HUDEP-2 (cell line): ENCODE data around the gene ASTN1.
A peak's percentile ranks its signal among the peaks of the same experiment; 100 is the strongest.

ENCODE experiments used
- DNase-seq, 76 experiments: peaks; one replicate each; lab custom pipeline; 2025; ENCODE audit not compliant: unreplicated experiment in 76 of 76; lab: John Stamatoyannopoulos, UW

The ASTN1 gene

GRCh38 chr1:176849281-176849680 lies 315.2 kb downstream of the ASTN1 start:
- DNase-seq, result no peak

DNA sequence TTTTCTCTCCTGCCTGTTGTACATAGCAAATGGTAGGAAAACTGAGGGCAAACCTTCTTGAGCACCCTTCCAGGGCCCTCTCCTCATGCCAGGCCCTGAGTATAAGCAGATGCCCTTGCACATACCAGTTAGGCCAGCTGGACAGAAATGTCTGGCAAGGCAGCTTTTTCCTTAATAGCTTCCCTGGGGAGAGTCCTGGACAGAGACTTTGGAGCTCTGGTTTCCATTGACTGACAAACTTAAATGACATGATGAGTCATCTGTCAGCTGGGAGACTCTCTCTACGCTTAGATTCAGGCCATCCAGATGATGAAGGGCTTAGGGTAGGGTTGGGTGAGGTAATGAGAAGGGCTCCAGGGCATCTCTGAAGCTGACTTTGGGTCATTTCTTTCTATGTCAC lies 317.5 kb downstream of the ASTN1 start:
- DNase-seq, result no peak

DNA sequence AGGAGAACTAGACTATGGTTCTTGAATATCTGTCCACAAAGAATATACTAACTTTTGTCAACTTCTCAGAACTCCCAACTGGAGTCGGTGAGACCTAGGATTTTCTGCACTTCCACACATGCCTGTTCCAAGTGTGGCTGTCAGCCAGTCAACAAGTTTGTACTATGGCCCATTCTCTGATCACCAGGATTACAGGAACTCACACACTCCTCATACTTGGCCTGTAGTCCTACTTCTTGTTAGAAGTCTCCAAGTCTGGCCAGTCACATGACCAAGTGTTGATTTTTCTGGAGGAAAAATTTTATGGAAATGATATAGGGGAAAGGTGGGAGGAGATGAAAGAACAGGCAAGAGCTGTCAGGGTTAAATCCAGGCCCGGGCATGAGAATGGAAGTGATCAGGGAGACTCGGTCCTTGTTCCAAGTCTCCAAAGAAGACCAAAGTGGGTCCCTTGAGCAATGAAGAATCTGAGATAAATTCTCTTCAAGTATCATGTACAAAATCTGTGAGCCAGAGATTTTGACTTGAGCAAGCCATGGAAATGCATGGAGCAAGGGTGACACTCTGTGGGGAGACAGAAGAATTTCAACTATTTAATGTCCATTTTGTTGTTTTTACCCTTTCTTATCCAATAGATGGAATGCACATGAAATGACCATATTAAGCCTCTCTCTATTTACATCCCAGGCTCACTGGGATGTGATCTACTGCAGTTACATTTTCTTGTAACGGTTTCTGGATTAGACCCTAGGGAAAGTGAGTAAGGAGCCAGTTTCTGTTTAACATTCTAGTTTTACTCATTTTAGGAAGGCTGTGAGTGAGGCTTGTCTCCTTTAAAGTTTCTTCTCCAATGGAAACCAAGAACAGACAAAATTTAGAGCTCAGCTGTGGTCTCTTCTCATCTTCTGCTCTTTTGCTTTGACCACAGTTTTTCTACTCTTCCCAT lies 320.9 kb downstream of the ASTN1 start:
- DNase-seq, result peak in 4 of 76 experiments; percentile 8 to 24 (median 19)

DNA sequence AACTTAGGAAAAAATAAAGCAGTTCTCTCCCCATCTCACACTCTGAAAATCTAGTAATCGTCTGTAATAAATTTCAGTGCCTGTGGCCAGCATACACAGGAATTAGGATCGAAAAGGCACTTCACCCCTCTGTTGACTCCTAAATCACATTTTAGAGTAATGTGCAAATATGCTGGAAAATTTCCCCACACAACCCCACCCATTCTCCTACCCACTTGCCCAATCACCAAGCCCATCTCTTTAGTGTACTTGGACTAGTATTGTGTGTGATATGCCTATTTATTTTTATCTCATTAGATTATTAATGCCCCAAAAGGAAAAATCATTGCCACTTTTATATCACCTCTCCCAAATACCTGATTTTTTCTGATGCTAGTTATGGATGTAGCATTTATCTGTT lies 323.3 kb downstream of the ASTN1 start:
- DNase-seq, result no peak

GRCh38 chr1:176839216-176839615 lies 325.3 kb downstream of the ASTN1 start:
- DNase-seq, result no peak

GRCh38 chr1:176838276-176838995 lies 326.1 kb downstream of the ASTN1 start:
- no peak for DNase-seq

DNA sequence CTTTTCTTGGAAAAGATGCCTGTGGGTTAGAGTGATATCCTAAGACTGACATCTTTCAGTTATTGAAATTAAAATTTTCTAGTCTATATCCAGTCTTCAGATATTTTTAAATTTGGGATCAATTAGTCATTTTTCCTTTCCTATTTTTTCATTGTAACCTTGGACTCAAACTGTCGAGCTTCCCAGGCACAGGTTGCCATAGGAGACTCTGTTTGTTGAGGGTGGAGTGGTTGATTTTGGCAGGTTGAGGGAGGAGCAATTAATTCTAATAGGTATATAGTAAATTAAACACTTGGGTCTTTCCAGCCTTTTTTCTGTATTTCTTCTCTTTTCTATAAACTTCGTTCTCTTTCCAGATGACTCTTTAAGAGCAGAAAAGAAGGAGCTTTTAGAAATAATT lies 326.8 kb downstream of the ASTN1 start:
- no peak for DNase-seq

DNA sequence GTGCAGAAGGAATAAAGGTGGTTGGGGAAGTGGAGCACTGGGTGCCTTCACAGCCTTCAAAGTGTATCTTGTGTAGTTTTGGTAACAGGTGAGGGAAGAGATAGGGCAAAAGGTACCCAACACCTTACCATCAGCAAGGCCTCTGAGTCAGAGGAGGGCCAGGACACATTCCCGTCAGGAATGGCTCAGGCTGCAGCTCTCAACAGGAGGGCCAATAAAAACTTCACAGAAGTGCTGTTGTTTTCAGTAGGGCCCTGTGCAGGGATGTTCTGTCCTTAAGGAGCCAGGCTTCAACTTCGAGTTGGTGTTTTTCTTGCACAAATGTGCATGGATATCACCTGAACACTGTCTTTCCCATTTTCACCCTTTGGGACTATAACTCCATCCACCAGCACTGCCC lies 333.4 kb downstream of the ASTN1 start:
- DNase-seq, result no peak

DNA sequence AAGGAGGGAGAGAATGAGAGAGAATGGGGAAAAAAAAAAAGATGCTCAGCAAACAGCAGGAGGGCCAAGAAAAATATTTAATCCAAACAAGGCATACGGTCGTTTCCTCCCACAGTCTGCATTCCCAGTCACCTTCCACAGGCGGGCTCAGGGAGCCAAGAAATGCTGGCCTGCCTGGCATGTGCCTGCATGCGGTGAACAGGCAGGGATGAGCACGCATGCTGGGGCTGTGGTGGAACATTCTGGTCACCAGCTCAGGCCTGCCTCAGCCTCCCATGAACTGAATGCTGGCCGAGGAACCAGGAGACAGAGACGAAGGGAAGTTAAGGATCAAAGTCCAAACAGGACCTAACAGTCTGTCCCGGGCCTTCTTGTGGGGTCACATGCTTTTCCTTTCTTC lies 335.3 kb downstream of the ASTN1 start:
- DNase-seq, result no peak

- no peak for DNase-seq
These were observed 338.2 kb downstream of the ASTN1 start for GRCh38 chr1:176826265-176826664.

GRCh38 chr1:176820391-176821031 lies 344.0 kb downstream of the ASTN1 start:
- no peak for DNase-seq

DNA sequence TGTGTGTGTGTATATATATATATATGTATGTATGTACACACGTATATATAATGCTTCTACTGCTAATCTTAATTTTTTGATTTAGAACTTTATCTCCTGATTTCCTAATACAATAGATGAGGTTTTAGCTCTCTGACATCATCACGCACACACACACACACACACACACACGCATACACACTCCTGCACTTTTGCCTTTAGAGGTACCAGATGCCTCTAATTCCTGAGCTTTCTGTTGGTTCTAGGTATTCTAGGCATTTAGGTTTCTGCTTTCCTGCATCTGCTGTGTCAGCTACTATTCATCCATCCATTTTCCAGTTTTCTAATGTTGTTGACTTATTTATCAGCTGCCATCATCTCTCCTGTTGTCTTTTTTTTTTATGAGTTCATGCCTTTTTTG lies 348.3 kb downstream of the ASTN1 start:
- no peak for DNase-seq

GRCh38 chr1:176815621-176816020 lies 348.9 kb downstream of the ASTN1 start:
- DNase-seq, result no peak

DNA sequence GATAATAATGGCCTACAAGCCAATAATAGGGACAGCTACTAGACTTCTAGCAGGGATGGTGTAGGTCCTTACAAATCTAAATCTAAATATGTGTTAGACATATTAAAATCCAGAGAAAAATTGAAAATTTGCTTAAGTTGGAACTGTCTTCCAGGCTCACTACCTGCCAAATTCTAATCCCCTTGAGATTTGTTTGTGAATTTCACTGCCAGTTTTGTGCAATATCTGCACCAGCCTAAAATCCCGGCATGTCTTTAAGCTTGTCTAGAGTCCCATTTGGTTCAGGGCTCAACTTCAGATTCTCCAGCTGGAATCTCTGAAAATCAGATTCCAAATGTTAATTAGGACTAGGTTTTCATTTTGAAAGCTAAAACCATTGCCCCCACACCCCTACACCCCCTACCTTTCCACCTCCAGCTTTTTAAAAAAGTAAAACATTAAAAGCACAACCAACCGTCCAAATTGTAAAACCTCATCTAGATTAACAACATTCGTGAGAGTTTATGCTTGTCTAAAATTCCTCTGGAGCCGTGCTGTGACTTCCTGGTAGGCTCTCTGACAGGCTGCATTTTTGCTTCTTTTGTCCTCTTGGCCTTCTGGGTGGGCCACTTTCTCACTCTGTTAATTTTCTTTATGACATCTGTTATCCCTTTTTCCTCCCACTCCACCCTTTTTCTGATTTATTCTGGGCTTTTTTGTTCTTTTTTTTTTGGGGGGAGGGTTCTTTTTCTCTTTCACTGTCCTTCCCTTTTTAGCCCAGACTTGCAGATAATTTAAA lies 352.8 kb downstream of the ASTN1 start:
- DNase-seq, result no peak

DNA sequence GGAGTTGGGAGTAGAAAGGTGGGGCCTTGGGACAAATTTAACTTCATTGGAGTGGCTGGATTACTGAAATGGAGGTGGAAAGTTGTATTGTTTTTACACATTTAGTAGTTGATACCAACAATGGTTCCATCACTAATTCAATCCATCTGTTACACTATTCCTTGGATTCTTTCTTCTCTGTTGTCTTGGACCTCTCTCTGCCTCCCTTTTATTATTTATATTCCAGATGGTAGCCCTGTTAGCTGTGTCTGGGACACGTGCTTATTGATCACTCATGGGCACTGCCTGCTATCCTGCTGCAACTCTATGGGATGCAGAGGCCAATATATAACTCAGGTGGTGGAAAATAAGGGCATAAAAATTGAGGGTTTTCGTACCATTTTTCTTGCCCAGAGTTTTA lies 355.2 kb downstream of the ASTN1 start:
- no peak for DNase-seq
